HG03521 (cell line): ENCODE measurements around the gene ZNF483.
"Not testable (repeated sequence)": the region's sequence is repeated elsewhere in the genome, so short reads cannot be mapped to it uniquely, and the experiment has no call there.

Source experiments
- ATAC-seq: cut with Tn5 transposase; IDR thresholded peaks from one replicate; pipeline ENCODE4 v1.9.1; 2021; ENCODE audit warnings: mild to moderate bottlenecking, moderate library complexity; ENCODE audit not compliant: unreplicated experiment

Gene ZNF483

GRCh38 chr9:111605041-111605559 lies 80.1 kb downstream of the ZNF483 start:
- ATAC-seq, result no peak

- no peak for ATAC-seq
These were observed 85.2 kb downstream of the ZNF483 start for GRCh38 chr9:111610149-111610548.

GRCh38 chr9:111610845-111611244 lies 85.9 kb downstream of the ZNF483 start:
- no peak for ATAC-seq

GRCh38 chr9:111613436-111614040 lies 88.6 kb downstream of the ZNF483 start:
- ATAC-seq, result no peak

- ATAC-seq, result no peak
These were observed 90.9 kb downstream of the ZNF483 start for GRCh38 chr9:111615928-111616327.

GRCh38 chr9:111617349-111617748 lies 92.4 kb downstream of the ZNF483 start:
- ATAC-seq, result not testable (repeated sequence)

GRCh38 chr9:111621895-111622480 lies 97.0 kb downstream of the ZNF483 start:
- ATAC-seq, result peak; percentile 59

GRCh38 chr9:111622626-111623025 lies 97.6 kb downstream of the ZNF483 start:
- no peak for ATAC-seq
